Activated T-helper 2 cell treated with anti-CD3 and anti-CD28 coated beads, Interferon-gamma antibody, Interleukin-2, Interleukin-4, amounts not matched to agents 10 μg/mL and 5 μg/mL and 100 μg/mL, durations not matched to agents 14 hours and 24 hours and 36 hours (primary cell): ENCODE data around the gene TFF2. TPM values are rescaled to one million over a fixed set of nuclear protein-coding genes. Genes with fewer than 3 reads are reported as not detected.

Experiments
- DNase-seq: peaks from one replicate; pipeline ENCODE4 v3.0.0; 2021; ENCODE audit warnings: low spot score
- H3K27ac Mint-ChIP-seq: one replicate; pipeline ENCODE4 v1.8.0; 2021; ENCODE audit warnings: mixed read lengths
- H3K27me3 Mint-ChIP-seq: one replicate; pipeline ENCODE4 v1.8.0; 2021; ENCODE audit warnings: low read depth, mixed read lengths
- H3K36me3 Mint-ChIP-seq: one replicate; pipeline ENCODE4 v1.8.0; 2021; ENCODE audit warnings: low read depth, mixed read lengths
- H3K4me1 Mint-ChIP-seq: one replicate; pipeline ENCODE4 v1.8.0; 2021; ENCODE audit warnings: low read depth, mixed read lengths
- H3K4me3 Mint-ChIP-seq: one replicate; pipeline ENCODE4 v1.8.0; 2021; ENCODE audit warnings: low read depth, mild to moderate bottlenecking, moderate library complexity, mixed read lengths
- H3K9me3 Mint-ChIP-seq: one replicate; pipeline ENCODE4 v1.8.0; 2021; ENCODE audit warnings: mixed read lengths
- intact Hi-C: fragments of 100-400 bp; cut with micrococcal nuclease; formaldehyde crosslinking; loops from one replicate; pipeline ENCODE4 v1.15.1; 2023
- total RNA-seq: library from RNA; stranded (reverse); gene quantifications from 2 replicates; pipeline ENCODE4 v1.2.3, GENCODE V29; 2022

Gene TFF2
- total RNA-seq, 1 donor from 2014 or later, result not detected

DNA sequence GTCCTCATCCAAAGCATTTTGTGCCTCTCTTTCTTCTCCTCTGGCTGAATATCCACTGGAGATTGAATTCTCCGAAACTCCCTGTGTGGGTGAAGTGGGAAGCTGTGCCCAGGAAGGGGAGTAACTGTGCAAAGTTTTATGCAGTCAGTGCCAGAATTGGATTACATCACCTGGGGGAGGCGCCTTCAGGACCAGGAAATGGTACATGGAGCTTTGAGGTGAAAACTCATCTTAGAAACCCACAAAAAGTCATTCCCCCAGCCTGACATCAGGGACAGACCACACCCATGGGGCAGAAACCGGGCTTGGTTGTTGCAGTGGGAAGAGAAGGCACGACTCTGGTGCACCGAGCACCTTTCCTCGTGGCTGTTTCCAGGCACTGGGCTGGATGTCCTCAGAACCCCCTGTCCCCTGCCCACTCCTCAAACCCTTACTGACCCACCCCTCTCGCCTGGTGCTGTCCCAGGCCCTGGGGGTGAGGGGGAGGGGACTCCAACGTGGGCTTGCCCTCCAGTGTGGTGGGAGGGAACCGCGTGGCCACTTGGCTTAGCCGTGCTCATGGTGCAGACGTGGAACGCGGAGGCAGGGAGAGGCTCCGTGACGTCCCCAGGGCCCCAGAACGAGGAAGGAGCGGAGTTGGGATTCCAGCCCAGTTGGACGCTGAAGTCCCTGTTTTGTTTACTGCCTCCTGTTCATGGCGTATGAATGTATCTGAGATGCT lies 51.3 kb downstream of the TFF2 start:
- peak; percentile 34 for DNase-seq
- no peaks in the 10 kb centered on the region for H3K27me3 Mint-ChIP-seq
- peaks cover 12% of the 10 kb centered on the region for H3K4me1 Mint-ChIP-seq
- no peak overlapping the region for H3K4me3 Mint-ChIP-seq
- no peaks in the 10 kb centered on the region for H3K9me3 Mint-ChIP-seq
- intact Hi-C loops, result no loop called here
- H3K36me3 Mint-ChIP-seq, result no peaks in the 10 kb centered on the region
- no peak overlapping the region for H3K27ac Mint-ChIP-seq

GRCh38 chr21:42298657-42299056 lies 52.1 kb downstream of the TFF2 start:
- Mint-ChIP-seq H3K4me3 (no peak overlapping the region), H3K9me3 (no peaks in the 10 kb centered on the region), H3K27ac (no peak overlapping the region), H3K27me3 (no peaks in the 10 kb centered on the region), H3K4me1 (peaks cover 12% of the 10 kb centered on the region), H3K36me3 (no peaks in the 10 kb centered on the region)
- intact Hi-C loops, result no loop called here
- no peak for DNase-seq

DNA sequence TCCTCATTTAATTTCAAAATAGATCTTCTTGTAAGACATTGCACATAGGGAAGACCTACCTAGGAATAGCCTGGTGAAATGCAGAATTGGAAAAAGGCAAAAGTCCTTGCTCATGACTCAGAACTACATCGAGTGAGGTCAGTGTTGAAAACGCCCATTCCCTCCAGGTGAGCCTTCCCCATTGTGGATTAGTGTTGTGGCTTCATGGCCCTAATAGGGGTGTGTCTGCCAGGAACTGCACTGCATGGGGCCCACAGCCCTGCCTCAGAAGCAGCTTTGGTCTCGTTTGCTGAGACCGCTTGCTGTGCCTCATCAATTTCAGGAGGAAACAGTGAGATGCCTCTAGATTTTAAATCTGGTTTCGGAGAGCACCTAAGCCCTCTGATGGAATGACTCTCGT lies 52.6 kb downstream of the TFF2 start:
- intact Hi-C loops, result no loop called here
- Mint-ChIP-seq H3K36me3 (no peaks in the 10 kb centered on the region), H3K27ac (no peak overlapping the region), H3K9me3 (no peaks in the 10 kb centered on the region), H3K27me3 (no peaks in the 10 kb centered on the region), H3K4me3 (no peak overlapping the region), H3K4me1 (peaks cover 12% of the 10 kb centered on the region)
- DNase-seq, result no peak

DNA sequence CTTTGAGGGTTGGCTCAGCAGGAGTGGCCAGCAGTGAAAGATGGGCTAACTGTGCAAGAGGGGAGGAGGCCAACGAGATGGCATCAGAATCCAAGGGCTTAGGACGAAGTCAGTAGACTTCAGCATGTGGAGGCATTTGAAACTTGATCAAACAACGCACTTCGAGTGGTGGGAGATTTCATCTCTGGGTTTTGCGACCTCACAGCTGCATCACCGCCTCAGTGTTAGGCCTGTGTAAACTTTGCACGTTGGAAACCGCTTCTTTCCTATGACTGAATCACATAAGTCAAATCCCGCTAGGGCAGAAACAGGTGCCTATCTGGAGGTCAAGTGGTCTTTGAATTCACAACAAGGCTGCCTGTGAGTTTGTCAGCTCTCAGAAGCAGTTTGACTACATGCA lies 53.4 kb downstream of the TFF2 start:
- intact Hi-C loops, result no loop called here
- no peak for DNase-seq
- Mint-ChIP-seq H3K27ac (no peak overlapping the region), H3K4me3 (no peak overlapping the region), H3K4me1 (peaks cover 12% of the 10 kb centered on the region), H3K9me3 (no peaks in the 10 kb centered on the region), H3K27me3 (no peaks in the 10 kb centered on the region), H3K36me3 (no peaks in the 10 kb centered on the region)

- no peak for DNase-seq
- Mint-ChIP-seq H3K36me3 (no peaks in the 10 kb centered on the region), H3K9me3 (no peaks in the 10 kb centered on the region), H3K4me3 (no peak overlapping the region), H3K4me1 (peaks cover 12% of the 10 kb centered on the region), H3K27ac (no peak overlapping the region), H3K27me3 (no peaks in the 10 kb centered on the region)
- intact Hi-C loops, result no loop called here
Observed at GRCh38 chr21:42296501-42296900, 54.3 kb downstream of the TFF2 start.

Other genes starting within 250 kb of the TFF2 start
- gene ABCG1, start 131.9 kb downstream of the TFF2 start, total RNA-seq, result 5.7 and 8.0 TPM in 2 replicates
- gene TFF3, start 35.6 kb downstream of the TFF2 start, total RNA-seq, result not detected in 2 replicates
- gene TFF1, start 15.5 kb upstream of the TFF2 start, total RNA-seq, result 0.48 and 0.51 TPM in 2 replicates
- gene TMPRSS3, start 45.1 kb upstream of the TFF2 start, total RNA-seq, result 81.0 and 88.1 TPM in 2 replicates
- gene UBASH3A, start 52.9 kb upstream of the TFF2 start, total RNA-seq, result 86.0 and 87.4 TPM in 2 replicates
- not detected in 2 replicates for gene RSPH1, start 145.2 kb upstream of the TFF2 start, total RNA-seq
- gene SLC37A1, start 162.9 kb upstream of the TFF2 start, total RNA-seq, result 21.6 and 22.3 TPM in 2 replicates